ENCODE measurements around the gene SOCS6.

The SOCS6 gene

GRCh38 chr18:70291295-70291574, 2.4 kb downstream of the SOCS6 start:
- TF ChIP-seq CTCF (IDR thresholded peaks at IDR 0.05; ENCODE audit: borderline replicate concordance, extremely low read depth, low read length, poor library complexity, severe bottlenecking): no peak
- H3K79me2 ChIP-seq (ENCODE audit: insufficient read depth, low read length): no peaks in the 10 kb centered on the region
- H2AFZ ChIP-seq (ENCODE audit: low read depth, low read length): no peak overlapping the region
- ATAC-seq (ENCODE audit: insufficient read depth, low read depth) (no peak), DNase-seq (no peak)
- H3K9me3 ChIP-seq (ENCODE audit: insufficient read depth, low read length, severe bottlenecking): no peaks in the 10 kb centered on the region
- no peak overlapping the region for H3K9ac ChIP-seq (ENCODE audit: low read depth, low read length)
- H3K4me2 ChIP-seq (ENCODE audit: insufficient read depth, low read length): no peak overlapping the region
- H3K27ac ChIP-seq (ENCODE audit: low read length): no peak overlapping the region
- no peaks in the 10 kb centered on the region for H3K4me1 ChIP-seq (ENCODE audit: insufficient read depth, low read length)
- H4K20me1 ChIP-seq (ENCODE audit: insufficient read depth, low read length): no peaks in the 10 kb centered on the region
- H3K27me3 ChIP-seq (ENCODE audit: insufficient read depth, low read length, poor library complexity): no peaks in the 10 kb centered on the region
- H3K36me3 ChIP-seq (ENCODE audit: insufficient read depth, low read length): no peaks in the 10 kb centered on the region
- H3K4me3 ChIP-seq (ENCODE audit: low read depth in 1 of 2, low read length in 2 of 2): no peak overlapping the region

GRCh38 chr18:70292628-70293027, 3.8 kb downstream of the SOCS6 start:
- Histone ChIP-seq H2AFZ (ENCODE audit: low read depth, low read length) (no peak overlapping the region), H3K9me3 (ENCODE audit: insufficient read depth, low read length, severe bottlenecking) (no peaks in the 10 kb centered on the region), H3K4me1 (ENCODE audit: insufficient read depth, low read length) (no peaks in the 10 kb centered on the region), H3K27ac (ENCODE audit: low read length) (no peak overlapping the region), H3K4me3 (ENCODE audit: low read depth in 1 of 2, low read length in 2 of 2) (no peak overlapping the region), H3K27me3 (ENCODE audit: insufficient read depth, low read length, poor library complexity) (no peaks in the 10 kb centered on the region), H4K20me1 (ENCODE audit: insufficient read depth, low read length) (no peaks in the 10 kb centered on the region), H3K36me3 (ENCODE audit: insufficient read depth, low read length) (no peaks in the 10 kb centered on the region), H3K79me2 (ENCODE audit: insufficient read depth, low read length) (no peaks in the 10 kb centered on the region), H3K9ac (ENCODE audit: low read depth, low read length) (no peak overlapping the region), H3K4me2 (ENCODE audit: insufficient read depth, low read length) (no peak overlapping the region)
- TF ChIP-seq CTCF (IDR thresholded peaks at IDR 0.05; ENCODE audit: borderline replicate concordance, extremely low read depth, low read length, poor library complexity, severe bottlenecking) (no peak), EZH2 (IDR thresholded peaks at IDR 0.05; ENCODE audit: borderline replicate concordance, low read depth, low read length, severe bottlenecking) (no peak)
- ATAC-seq (ENCODE audit: insufficient read depth, low read depth) (no peak), DNase-seq (no peak)

- ATAC-seq (ENCODE audit: insufficient read depth, low read depth): no peak
- no peaks in the 10 kb centered on the region for H3K36me3 ChIP-seq (ENCODE audit: insufficient read depth, low read length)
- no peaks in the 10 kb centered on the region for H3K79me2 ChIP-seq (ENCODE audit: insufficient read depth, low read length)
- H4K20me1 ChIP-seq (ENCODE audit: insufficient read depth, low read length): no peaks in the 10 kb centered on the region
- no peaks in the 10 kb centered on the region for H3K4me1 ChIP-seq (ENCODE audit: insufficient read depth, low read length)
- TF ChIP-seq EZH2 (IDR thresholded peaks at IDR 0.05; ENCODE audit: borderline replicate concordance, low read depth, low read length, severe bottlenecking): no peak
- no peak for TF ChIP-seq CTCF (IDR thresholded peaks at IDR 0.05; ENCODE audit: borderline replicate concordance, extremely low read depth, low read length, poor library complexity, severe bottlenecking)
- no peak overlapping the region for H2AFZ ChIP-seq (ENCODE audit: low read depth, low read length)
- H3K9me3 ChIP-seq (ENCODE audit: insufficient read depth, low read length, severe bottlenecking): no peaks in the 10 kb centered on the region
- H3K27me3 ChIP-seq (ENCODE audit: insufficient read depth, low read length, poor library complexity): no peaks in the 10 kb centered on the region
- H3K4me2 ChIP-seq (ENCODE audit: insufficient read depth, low read length): no peak overlapping the region
- H3K27ac ChIP-seq (ENCODE audit: low read length): no peak overlapping the region
- no peak for DNase-seq
- no peak overlapping the region for H3K9ac ChIP-seq (ENCODE audit: low read depth, low read length)
- H3K4me3 ChIP-seq (ENCODE audit: low read depth in 1 of 2, low read length in 2 of 2): no peak overlapping the region
These were observed 4.3 kb downstream of the SOCS6 start for GRCh38 chr18:70293166-70293565.

- no peak for DNase-seq
- no peak overlapping the region for H3K4me3 ChIP-seq (ENCODE audit: low read depth in 1 of 2, low read length in 2 of 2)
- H3K27me3 ChIP-seq (ENCODE audit: insufficient read depth, low read length, poor library complexity): no peaks in the 10 kb centered on the region
- no peak overlapping the region for H2AFZ ChIP-seq (ENCODE audit: low read depth, low read length)
- ATAC-seq (ENCODE audit: insufficient read depth, low read depth): no peak
- H3K9me3 ChIP-seq (ENCODE audit: insufficient read depth, low read length, severe bottlenecking): no peaks in the 10 kb centered on the region
- no peaks in the 10 kb centered on the region for H4K20me1 ChIP-seq (ENCODE audit: insufficient read depth, low read length)
- no peaks in the 10 kb centered on the region for H3K4me1 ChIP-seq (ENCODE audit: insufficient read depth, low read length)
- H3K4me2 ChIP-seq (ENCODE audit: insufficient read depth, low read length): no peak overlapping the region
- H3K79me2 ChIP-seq (ENCODE audit: insufficient read depth, low read length): no peaks in the 10 kb centered on the region
- TF ChIP-seq CTCF (IDR thresholded peaks at IDR 0.05; ENCODE audit: borderline replicate concordance, extremely low read depth, low read length, poor library complexity, severe bottlenecking): no peak
- H3K27ac ChIP-seq (ENCODE audit: low read length): no peak overlapping the region
- no peak overlapping the region for H3K9ac ChIP-seq (ENCODE audit: low read depth, low read length)
- H3K36me3 ChIP-seq (ENCODE audit: insufficient read depth, low read length): no peaks in the 10 kb centered on the region
These were observed 5.8 kb downstream of the SOCS6 start for GRCh38 chr18:70294471-70295191.

All from DND-41 (cell line).